H1 (cell line): Measurements from ENCODE around the gene OASL. TPM values are rescaled to one million over a fixed set of nuclear protein-coding genes. Genes with fewer than 3 reads are reported as not detected.

ENCODE experiments used
- TBP ChIP-seq: IDR thresholded peaks from 2 replicates; pipeline ENCODE4 v1.6.1; 2011; ENCODE audit warnings: low read depth, low read length, improper control_type of control experiment
- ZNF274 ChIP-seq: IDR thresholded peaks from 2 replicates; pipeline ENCODE4 v1.7.0; 2012; ENCODE audit warnings: low read length, borderline replicate concordance; ENCODE audit errors: extremely low read depth
- polyA plus RNA-seq, 7 experiments: library from polyadenylated mRNA; depleted of rRNA in 3 of 7; stranded (reverse) in 5 of 7; unstranded in 2 of 7; fragments of >200 nt in 5 of 7; fragments of 200-250 nt in 2 of 7; gene quantifications; 1 replicate in 5 of 7; 2 replicates in 1 of 7; 4 replicates in 1 of 7; pipeline versions ENCODE4 v1.2.1 to v1.2.3, GENCODE V29; 2011 to 2013; ENCODE audit warnings: missing spikeins in 2 of 7, mixed read lengths in 2 of 7
- total RNA-seq: library from RNA; stranded (reverse); fragmentation: NEBNext Ultra II Directional; extraction: Animal tissue kit (Norgen Biotek cat#: 25700); gene quantifications from 2 replicates; pipeline ENCODE4 v1.2.1, GENCODE V29; 2021

Gene OASL
- total and polyA plus RNA-seq, 2 of the 8 experiments (the other 6 are each of a cell fraction or from before 2014, with no cell fraction given), result not detected

GRCh38 chr12:121088195-121088585, 49.1 kb upstream of the OASL start (continued):
- TF ChIP-seq TBP, result no peak
- no peak for TF ChIP-seq ZNF274
